GM10266 (cell line): ENCODE data around the gene AFMID.
"Not testable (repeated sequence)": the region's sequence is repeated elsewhere in the genome, so short reads cannot be mapped to it uniquely, and the experiment has no call there.

ENCODE experiments used
- DNase-seq: peaks from one replicate; pipeline ENCODE4 v3.0.0; 2012; ENCODE audit errors: extremely low spot score
- CTCF ChIP-seq: IDR thresholded peaks from 2 replicates; pipeline ENCODE4 v1.5.1; 2012; ENCODE audit warnings: mild to moderate bottlenecking, low read depth; ENCODE audit not compliant: control insufficient read depth, insufficient read depth; ENCODE audit errors: missing control alignments

The AFMID gene

GRCh38 chr17:78170692-78171590, 16.2 kb upstream of the AFMID start:
- DNase-seq = no peak
- TF ChIP-seq CTCF = no peak

- DNase-seq = not testable (repeated sequence)
Observed at GRCh38 chr17:78171591-78172248, 15.4 kb upstream of the AFMID start.

- TF ChIP-seq CTCF = no peak
- DNase-seq = no peak
Observed at GRCh38 chr17:78172249-78173051, 14.7 kb upstream of the AFMID start.

GRCh38 chr17:78173097-78173715, 14.0 kb upstream of the AFMID start:
- TF ChIP-seq CTCF = no peak
- peak; percentile 75 for DNase-seq

- DNase-seq = no peak
- TF ChIP-seq CTCF = peak; percentile 20
Observed at GRCh38 chr17:78174346-78174869, 12.8 kb upstream of the AFMID start.

GRCh38 chr17:78174870-78175642, 12.1 kb upstream of the AFMID start:
- no peak for DNase-seq
- TF ChIP-seq CTCF = peak; percentile 23

GRCh38 chr17:78175643-78175981, 11.6 kb upstream of the AFMID start:
- DNase-seq = no peak
- no peak for TF ChIP-seq CTCF
